Adipose tissue (tissue), 3 donors: ENCODE data around the gene HCLS1. TPM values are rescaled to one million over a fixed set of nuclear protein-coding genes. Genes with fewer than 3 reads are reported as not detected.
"Not testable (repeated sequence)": the region's sequence is repeated elsewhere in the genome, so short reads cannot be mapped to it uniquely, and the experiment has no call there.

ENCODE experiments used
- H3K27ac ChIP-seq: one replicate; pipeline ENCODE4 v1.5.1; 2013; ENCODE audit warnings: low read depth, low read length
- whole genome bisulfite sequencing, 3 donors: extraction: QIAGEN DNeasy Blood & Tissue Kit; methylation state at CpG; one replicate each; pipeline ENCODE4 v1.1.7; 2013; 5-methylcytosine and 5-hydroxymethylcytosine counted together
- polyA plus RNA-seq, 3 donors: library from polyadenylated mRNA; stranded (reverse); fragments of 200-250 nt; gene quantifications; one replicate each; pipeline ENCODE4 v1.2.3, GENCODE V29; 2013
- donor health status: healthy with polysubstance abuse.
- donor health status: Bipolar disorder and iron deficiency.
- donor health status: healthy.

The HCLS1 gene
- 10 to 100 TPM; 10.3 to 67.8 (median 47.8) TPM for polyA plus RNA-seq

GRCh38 chr3:121660356-121661171 lies at the start of gene HCLS1:
Gene HCLS1 (minus strand): TSS chr3:121660903. CDS start chr3:121658347, 2,556 bp downstream.
- H3K27ac ChIP-seq: no peak within 1 kb of the TSS
- 47 to 78% (median 49%) methylated on average over 9 of the region's 9 CpGs for WGBS, 3 donors

GRCh38 chr3:121710347-121710746 lies 49.6 kb upstream of the HCLS1 start:
- no peak overlapping the region for H3K27ac ChIP-seq
- 44 to 96% (median 75%) methylated on average over 1 of the region's 1 CpG for WGBS, 3 donors

- H3K27ac ChIP-seq: no peak overlapping the region
- 94 to 99% (median 97%) methylated on average over 2 of the region's 2 CpGs for WGBS, 3 donors
Measured at GRCh38 chr3:121707531-121708273, 47.0 kb upstream of the HCLS1 start.

- WGBS, 3 donors: 93 to 98% (median 96%) methylated on average over 5 of the region's 5 CpGs
- H3K27ac ChIP-seq: no peak overlapping the region
Measured at GRCh38 chr3:121705541-121705940, 44.8 kb upstream of the HCLS1 start.

- H3K27ac ChIP-seq: no peak overlapping the region
- 97 to 100% (median 98%) methylated on average over 5 of the region's 5 CpGs for WGBS, 3 donors
Measured at GRCh38 chr3:121703973-121704372, 43.3 kb upstream of the HCLS1 start.

- H3K27ac ChIP-seq: no peak overlapping the region
Measured at GRCh38 chr3:121698901-121699300, 38.2 kb upstream of the HCLS1 start.

GRCh38 chr3:121698476-121698875 lies 37.8 kb upstream of the HCLS1 start:
- no peak overlapping the region for H3K27ac ChIP-seq
- WGBS, 3 donors: 76 to 92% (median 91%) methylated on average over 1 of the region's 1 CpG

GRCh38 chr3:121696186-121696585 lies 35.5 kb upstream of the HCLS1 start:
- 69 to 78% (median 72%) methylated on average over 3 of the region's 3 CpGs for WGBS, 3 donors
- no peak overlapping the region for H3K27ac ChIP-seq

GRCh38 chr3:121692010-121692699 lies 31.5 kb upstream of the HCLS1 start:
- 87 to 99% (median 88%) methylated on average over 2 of the region's 2 CpGs for WGBS, 3 donors
- H3K27ac ChIP-seq: no peak overlapping the region

GRCh38 chr3:121690777-121691405 lies 30.2 kb upstream of the HCLS1 start:
- 93 to 96% (median 94%) methylated on average over 2 of the region's 2 CpGs for WGBS, 3 donors
- H3K27ac ChIP-seq: no peak overlapping the region

- H3K27ac ChIP-seq: not testable (repeated sequence)
- 94 to 96% (median 95%) methylated on average over 18 to 26 of the region's 31 CpGs for WGBS, 3 donors
Measured at GRCh38 chr3:121688747-121689146, 28.0 kb upstream of the HCLS1 start.

GRCh38 chr3:121681792-121682191 lies 21.1 kb upstream of the HCLS1 start:
- H3K27ac ChIP-seq: no peak overlapping the region
- 88 to 100% (median 100%) methylated on average over 1 of the region's 1 CpG for WGBS, 3 donors

GRCh38 chr3:121677141-121677540 lies 16.4 kb upstream of the HCLS1 start:
- 96 to 98% (median 97%) methylated on average over 2 of the region's 2 CpGs for whole genome bisulfite sequencing, 3 donors

GRCh38 chr3:121670676-121671075 lies 10.0 kb upstream of the HCLS1 start:
- no peak overlapping the region for H3K27ac ChIP-seq

More at GRCh38 chr3:121677141-121677540, 16.4 kb upstream of the HCLS1 start:
- no peak overlapping the region for H3K27ac ChIP-seq

GRCh38 chr3:121667333-121667732 lies 6.6 kb upstream of the HCLS1 start:
- H3K27ac ChIP-seq: no peak overlapping the region
- whole genome bisulfite sequencing, 3 donors: 54 to 93% (median 76%) methylated on average over 4 of the region's 4 CpGs

GRCh38 chr3:121665488-121665887 lies 4.8 kb upstream of the HCLS1 start:
- H3K27ac ChIP-seq: no peak overlapping the region
- 61 to 87% (median 62%) methylated on average over 2 of the region's 2 CpGs for WGBS, 3 donors

GRCh38 chr3:121663171-121663847 lies 2.6 kb upstream of the HCLS1 start:
- WGBS, 3 donors: 44 to 62% (median 47%) methylated on average over 2 of the region's 2 CpGs

GRCh38 chr3:121662742-121663141 lies 2.0 kb upstream of the HCLS1 start:
- H3K27ac ChIP-seq: no peak overlapping the region

More at GRCh38 chr3:121663171-121663847, 2.6 kb upstream of the HCLS1 start:
- H3K27ac ChIP-seq: no peak overlapping the region
